Temporal lobe (tissue), 1 donor: ENCODE data around the gene SSRP1. TPM values are rescaled to one million over a fixed set of nuclear protein-coding genes. Genes with fewer than 3 reads are reported as not detected.

ENCODE experiments used
- total RNA-seq: library from RNA; depleted of rRNA; stranded (reverse); fragments of >200 nt; gene quantifications from one replicate; pipeline ENCODE4 v1.2.3, GENCODE V29; 2014

SSRP1 gene
- total RNA-seq, 1 donor from 2014 or later = 45.2 TPM

Other genes starting within 250 kb of the SSRP1 start
- 24.8 TPM for gene LRRC55, start 153.9 kb downstream of the SSRP1 start, total RNA-seq
- gene APLNR, start 98.6 kb downstream of the SSRP1 start, total RNA-seq = 6.4 TPM
- gene TNKS1BP1, start 10.9 kb downstream of the SSRP1 start, total RNA-seq = 13.5 TPM
- not detected for gene P2RX3, start 2.5 kb upstream of the SSRP1 start, total RNA-seq
- not detected for gene PRG3, start 45.3 kb upstream of the SSRP1 start, total RNA-seq
- gene PRG2, start 54.8 kb upstream of the SSRP1 start, total RNA-seq = not detected
- 6.1 TPM for gene SLC43A3, start 91.2 kb upstream of the SSRP1 start, total RNA-seq
- 1.2 TPM for gene RTN4RL2, start 124.6 kb upstream of the SSRP1 start, total RNA-seq
- gene SLC43A1, start 179.8 kb upstream of the SSRP1 start, total RNA-seq = 1.2 TPM
- gene TIMM10, start 194.9 kb upstream of the SSRP1 start, total RNA-seq = 27.0 TPM
- gene SMTNL1, start 201.7 kb upstream of the SSRP1 start, total RNA-seq = not detected
- gene UBE2L6, start 231.8 kb upstream of the SSRP1 start, total RNA-seq = 40.8 TPM